Effector memory CD8-positive, alpha-beta T cell (primary cell): ENCODE results near the gene MEAK7.

Experiments
- ATAC-seq: fragments of 150-1000 bp; cut with Tn5 transposase; replicated peaks from 2 replicates; pipeline ENCODE4 v1.10.0; 2021; ENCODE audit warnings: mild to moderate bottlenecking, moderate library complexity
- DNase-seq, 3 experiments: peaks; one replicate each; pipeline ENCODE4 v3.0.0; 2021
- H3K27ac Mint-ChIP-seq, 2 donors: one replicate each; pipeline ENCODE4 v1.8.0; 2022; ENCODE audit warnings: mild to moderate bottlenecking in 2 of 2, mixed read lengths in 2 of 2, moderate library complexity in 2 of 2
- H3K27me3 Mint-ChIP-seq, 2 donors: one replicate each; pipeline ENCODE4 v1.8.0; 2022; ENCODE audit warnings: mixed read lengths in 2 of 2
- H3K36me3 Mint-ChIP-seq: one replicate; pipeline ENCODE4 v1.8.0; 2022; ENCODE audit warnings: mild to moderate bottlenecking, moderate library complexity, mixed read lengths; ENCODE audit not compliant: insufficient read depth
- H3K4me1 Mint-ChIP-seq, 2 donors: one replicate each; pipeline ENCODE4 v1.8.0; 2022; ENCODE audit warnings: low read depth in 2 of 2, mixed read lengths in 2 of 2
- H3K4me3 Mint-ChIP-seq, 2 donors: one replicate each; pipeline ENCODE4 v1.8.0; 2022; ENCODE audit warnings: mild to moderate bottlenecking in 2 of 2, mixed read lengths in 2 of 2, moderate library complexity in 2 of 2
- H3K9me3 Mint-ChIP-seq, 2 donors: one replicate each; pipeline ENCODE4 v1.8.0; 2022; ENCODE audit warnings: mixed read lengths in 2 of 2

Gene MEAK7

DNA sequence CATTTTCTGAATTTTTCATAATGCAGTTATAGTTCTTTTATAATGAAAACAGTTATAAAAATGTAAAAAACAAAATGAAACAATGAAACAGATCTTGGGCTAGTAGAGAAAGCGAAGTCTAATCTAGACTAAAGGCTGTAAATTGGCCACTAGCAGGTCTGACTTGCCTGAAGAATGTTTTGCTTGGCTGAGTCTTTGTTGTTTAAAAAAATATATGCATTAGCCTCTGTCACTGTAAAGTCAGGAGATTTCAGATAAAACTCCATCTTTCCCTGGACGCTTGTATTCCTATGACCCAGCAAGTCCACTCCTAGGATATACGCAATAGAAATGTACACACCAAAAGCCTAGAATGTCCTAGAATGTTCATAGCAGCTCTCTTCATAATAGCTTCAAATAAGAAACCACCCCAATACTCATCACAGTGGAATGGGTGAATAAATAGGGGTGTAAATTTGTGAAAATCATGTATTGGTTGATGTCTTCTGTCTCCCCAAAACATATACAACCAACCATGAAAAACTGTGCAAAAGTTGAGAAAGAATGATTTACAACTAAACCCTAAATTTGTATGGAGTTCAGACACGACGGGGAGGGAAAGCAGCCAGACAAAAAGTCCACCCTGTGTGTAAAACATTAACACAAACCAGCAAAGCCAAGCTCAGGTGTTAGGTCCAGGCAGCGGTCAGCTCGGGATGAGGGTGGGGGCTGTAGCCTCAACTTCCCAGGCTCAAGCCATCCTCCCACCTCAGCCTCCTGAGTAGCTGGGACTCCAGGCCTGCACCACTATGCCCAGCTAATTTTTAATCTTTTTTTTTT is 37.7 kb upstream of the MEAK7 start:
- Mint-ChIP-seq H3K9me3 (no peaks in the 10 kb centered on the region), H3K27ac (no peak overlapping the region), H3K4me3 (no peak overlapping the region), H3K27me3 (peaks cover 4 to 8% of the 10 kb centered on the region in 2 donors), H3K36me3 (no peaks in the 10 kb centered on the region), H3K4me1 (peaks cover 10 to 11% of the 10 kb centered on the region in 2 donors)
- ATAC-seq (no peak), DNase-seq (no peak)

DNA sequence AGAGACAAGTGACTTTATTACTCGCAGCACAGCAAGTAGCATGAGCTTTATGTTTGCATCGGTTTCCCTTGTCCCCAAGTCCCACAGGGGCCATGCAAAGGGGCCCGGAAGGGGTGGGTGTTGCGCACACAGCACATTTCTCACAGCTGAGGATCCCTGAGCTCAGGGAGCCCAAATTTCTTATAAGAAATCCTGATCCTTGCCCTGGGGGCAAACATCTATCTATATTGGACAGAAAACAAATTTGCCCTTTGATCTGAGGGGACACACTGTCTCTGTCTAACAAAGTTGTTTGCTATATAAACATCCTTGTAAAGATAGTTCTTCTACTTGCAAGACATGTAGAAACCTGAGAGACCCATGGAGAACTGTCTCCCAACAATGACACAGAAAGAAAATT is 35.7 kb upstream of the MEAK7 start:
- ATAC-seq (no peak), DNase-seq (no peak)
- Mint-ChIP-seq H3K27me3 (peaks cover 4 to 8% of the 10 kb centered on the region in 2 donors), H3K4me3 (no peak overlapping the region), H3K36me3 (no peaks in the 10 kb centered on the region), H3K27ac (no peak overlapping the region), H3K9me3 (no peaks in the 10 kb centered on the region), H3K4me1 (peaks cover 5 to 6% of the 10 kb centered on the region in 2 donors)

DNA sequence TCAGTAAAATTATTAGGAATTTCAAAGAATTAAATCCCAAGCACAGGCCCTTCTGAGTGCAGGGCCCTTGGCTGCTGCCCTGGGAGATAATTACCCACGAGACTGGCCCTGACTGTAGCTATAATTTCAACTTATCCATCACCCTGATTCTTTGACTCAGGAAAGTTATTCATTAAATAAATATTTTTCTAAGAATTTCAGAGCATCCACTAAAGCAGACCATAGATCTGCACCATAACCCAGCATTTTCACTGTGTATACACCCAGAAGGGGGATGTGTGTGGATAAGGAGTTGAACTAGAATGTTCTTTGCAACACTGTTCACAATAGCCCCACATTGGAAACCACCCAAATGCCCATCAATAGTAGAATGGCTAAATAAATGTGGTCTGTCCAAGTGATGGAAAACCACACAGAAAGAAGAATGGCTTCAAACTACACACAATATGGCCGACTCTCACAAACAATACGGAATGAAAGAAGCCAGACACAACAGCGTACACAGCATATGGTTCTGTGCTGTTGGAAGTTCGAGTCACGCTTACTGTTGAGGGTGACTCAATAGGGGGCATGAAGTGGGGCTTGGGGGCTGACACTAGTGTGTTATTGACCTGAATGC is 33.9 kb upstream of the MEAK7 start:
- H3K4me3 Mint-ChIP-seq = no peak overlapping the region
- no peaks in the 10 kb centered on the region for H3K36me3 Mint-ChIP-seq
- H3K4me1 Mint-ChIP-seq = no peaks in the 10 kb centered on the region
- no peak for ATAC-seq
- no peaks in the 10 kb centered on the region for H3K9me3 Mint-ChIP-seq
- H3K27ac Mint-ChIP-seq = no peak overlapping the region
- DNase-seq = no peak
- H3K27me3 Mint-ChIP-seq = no peaks in the 10 kb centered on the region

DNA sequence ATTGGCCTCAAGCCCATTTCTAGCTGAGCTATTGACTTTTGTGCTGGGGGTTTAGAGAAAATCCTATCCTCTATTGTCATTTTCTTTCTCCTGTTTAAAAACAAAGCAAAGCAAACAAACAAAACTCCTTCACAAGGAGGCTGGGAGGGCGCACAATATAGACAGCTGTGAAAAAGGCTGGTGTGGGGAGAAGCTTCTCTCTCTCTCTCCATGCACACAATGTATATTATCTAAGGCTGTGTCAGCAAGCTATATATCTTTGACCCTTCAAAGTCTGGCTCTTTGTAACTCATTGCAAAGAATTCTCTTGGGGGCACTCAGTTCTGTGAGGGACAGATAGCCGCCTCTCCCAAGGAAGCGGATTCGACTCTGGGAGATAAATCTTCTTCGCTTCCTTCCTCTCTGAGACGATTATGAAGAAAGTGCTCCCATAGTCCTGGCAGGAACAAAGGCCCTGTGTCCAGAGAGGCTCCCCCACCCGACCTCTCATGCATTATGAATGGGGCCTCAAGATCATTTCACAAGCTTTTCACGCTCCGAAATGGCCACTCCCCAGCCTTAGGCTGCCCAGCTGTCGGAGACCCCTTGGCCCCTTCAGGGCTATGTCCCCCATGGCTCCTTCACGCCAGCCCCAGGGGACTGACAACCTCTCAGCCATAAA is 33.2 kb upstream of the MEAK7 start:
- DNase-seq (no peak), ATAC-seq (no peak)
- no peaks in the 10 kb centered on the region for H3K27me3 Mint-ChIP-seq
- no peak overlapping the region for H3K27ac Mint-ChIP-seq
- H3K9me3 Mint-ChIP-seq = no peaks in the 10 kb centered on the region
- peaks cover 0 to under 1% of the 10 kb centered on the region in 2 donors for H3K4me1 Mint-ChIP-seq
- H3K36me3 Mint-ChIP-seq = no peaks in the 10 kb centered on the region
- no peak overlapping the region for H3K4me3 Mint-ChIP-seq

DNA sequence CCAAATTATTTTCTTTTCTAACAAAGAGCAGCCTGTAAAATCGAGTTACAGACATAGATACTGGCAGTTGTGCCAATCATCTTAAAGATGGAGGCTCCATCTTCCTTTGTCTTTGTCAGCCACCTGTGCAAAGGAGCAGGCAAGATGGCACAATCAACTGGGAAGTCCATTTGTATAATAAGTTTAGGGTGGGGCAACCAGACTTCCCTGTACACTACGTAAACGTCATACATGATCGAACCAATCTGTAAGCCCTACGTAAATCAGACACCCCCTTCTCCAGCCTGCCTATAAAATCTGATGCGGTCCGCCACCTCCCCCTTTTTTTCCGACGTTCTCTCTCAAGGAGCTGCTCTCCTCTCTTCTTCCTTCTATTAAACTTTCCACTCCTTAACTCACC is 31.4 kb upstream of the MEAK7 start:
- peaks cover 0 to 6% of the 10 kb centered on the region in 2 donors for H3K4me1 Mint-ChIP-seq
- H3K9me3 Mint-ChIP-seq = no peaks in the 10 kb centered on the region
- no peak overlapping the region for H3K4me3 Mint-ChIP-seq
- no peak overlapping the region for H3K27ac Mint-ChIP-seq
- no peaks in the 10 kb centered on the region for H3K36me3 Mint-ChIP-seq
- ATAC-seq = no peak
- H3K27me3 Mint-ChIP-seq = no peaks in the 10 kb centered on the region
- DNase-seq = no peak

DNA sequence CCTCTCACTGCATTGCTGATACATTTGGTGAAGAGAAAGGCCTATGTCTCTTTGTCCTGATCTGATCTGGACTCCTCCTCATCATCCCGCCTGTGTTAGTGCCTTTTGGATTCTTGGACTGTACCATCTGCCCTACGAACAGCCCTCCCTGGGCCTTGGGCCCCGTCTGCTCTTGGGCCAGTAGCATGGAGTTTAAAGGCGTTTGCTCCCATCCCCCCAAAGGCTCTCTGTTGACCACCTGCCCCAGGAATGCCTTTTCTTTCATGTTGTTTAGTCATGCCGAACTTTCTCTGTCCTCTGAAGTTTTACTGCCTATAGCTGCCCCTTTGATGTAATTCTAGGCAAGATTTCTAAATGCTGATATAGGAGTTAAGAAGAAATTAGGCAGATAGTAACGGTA is 30.9 kb upstream of the MEAK7 start:
- H3K4me1 Mint-ChIP-seq = peaks cover 0 to 6% of the 10 kb centered on the region in 2 donors
- ATAC-seq (no peak), DNase-seq (no peak)
- no peaks in the 10 kb centered on the region for H3K36me3 Mint-ChIP-seq
- no peaks in the 10 kb centered on the region for H3K9me3 Mint-ChIP-seq
- peak overlapping the region in 1 of 2 donors; percentile 8 for H3K27ac Mint-ChIP-seq
- no peaks in the 10 kb centered on the region for H3K27me3 Mint-ChIP-seq
- H3K4me3 Mint-ChIP-seq = no peak overlapping the region

DNA sequence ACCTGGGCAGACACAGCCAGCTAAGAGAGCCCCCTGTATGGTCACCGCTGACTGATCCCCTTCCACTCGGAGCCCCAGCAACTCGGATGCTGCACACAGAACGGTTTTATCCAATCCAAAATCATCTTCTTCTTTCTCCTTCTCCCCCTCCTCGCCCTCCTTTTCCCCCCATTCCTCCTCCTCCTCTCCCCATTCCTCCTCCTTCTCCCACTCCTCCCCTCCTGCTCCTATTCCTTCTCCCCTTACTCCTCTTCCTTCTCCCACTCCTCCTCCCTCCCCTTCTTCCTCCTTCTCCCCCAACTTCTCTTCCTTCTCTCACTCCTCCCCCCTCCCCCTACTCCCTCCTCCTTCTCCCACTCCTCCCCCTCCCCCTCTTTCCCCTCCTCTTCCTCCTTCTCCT is 30.4 kb upstream of the MEAK7 start:
- H3K27me3 Mint-ChIP-seq = no peaks in the 10 kb centered on the region
- ATAC-seq (no peak), DNase-seq (no peak)
- no peak overlapping the region for H3K4me3 Mint-ChIP-seq
- peaks cover 0 to 6% of the 10 kb centered on the region in 2 donors for H3K4me1 Mint-ChIP-seq
- H3K36me3 Mint-ChIP-seq = no peaks in the 10 kb centered on the region
- H3K9me3 Mint-ChIP-seq = no peaks in the 10 kb centered on the region
- no peak overlapping the region for H3K27ac Mint-ChIP-seq

DNA sequence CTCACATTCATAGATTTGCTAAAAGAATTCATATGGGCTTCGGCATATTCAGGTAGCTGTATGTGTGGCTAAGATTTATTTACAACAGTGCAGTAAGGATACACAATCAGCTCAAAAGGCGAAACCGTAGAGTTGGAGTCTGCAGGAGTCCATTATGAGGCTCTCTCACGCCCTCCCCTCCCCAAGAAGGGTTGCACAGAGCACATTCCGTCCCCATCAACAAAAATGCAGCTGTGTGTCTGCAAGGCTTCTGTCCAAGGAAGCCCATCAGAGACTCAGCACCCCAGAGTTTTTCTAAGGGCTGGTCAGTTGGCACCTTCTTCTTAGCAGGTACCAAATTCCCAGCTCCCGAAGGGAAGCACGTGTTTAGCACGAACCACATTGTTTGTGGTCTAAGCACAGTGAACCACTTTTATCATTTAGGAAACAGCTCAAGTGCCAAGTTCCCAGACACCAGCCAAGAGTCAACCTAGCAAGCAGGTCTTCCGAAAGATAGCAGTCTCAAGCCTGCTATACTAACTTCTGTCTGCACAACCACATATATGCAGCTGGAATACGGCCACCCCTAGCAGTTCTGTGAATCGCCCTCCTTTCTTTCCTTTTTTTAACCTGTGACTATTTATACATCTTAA is 28.5 kb upstream of the MEAK7 start:
- H3K4me1 Mint-ChIP-seq = peaks cover 0 to 7% of the 10 kb centered on the region in 2 donors
- H3K36me3 Mint-ChIP-seq = no peaks in the 10 kb centered on the region
- DNase-seq (no peak), ATAC-seq (no peak)
- no peaks in the 10 kb centered on the region for H3K27me3 Mint-ChIP-seq
- H3K4me3 Mint-ChIP-seq = peak overlapping the region in 1 of 2 donors; percentile 23
- H3K27ac Mint-ChIP-seq = peak overlapping the region in 1 of 2 donors; percentile 67
- H3K9me3 Mint-ChIP-seq = peaks cover 0 to 4% of the 10 kb centered on the region in 2 donors

DNA sequence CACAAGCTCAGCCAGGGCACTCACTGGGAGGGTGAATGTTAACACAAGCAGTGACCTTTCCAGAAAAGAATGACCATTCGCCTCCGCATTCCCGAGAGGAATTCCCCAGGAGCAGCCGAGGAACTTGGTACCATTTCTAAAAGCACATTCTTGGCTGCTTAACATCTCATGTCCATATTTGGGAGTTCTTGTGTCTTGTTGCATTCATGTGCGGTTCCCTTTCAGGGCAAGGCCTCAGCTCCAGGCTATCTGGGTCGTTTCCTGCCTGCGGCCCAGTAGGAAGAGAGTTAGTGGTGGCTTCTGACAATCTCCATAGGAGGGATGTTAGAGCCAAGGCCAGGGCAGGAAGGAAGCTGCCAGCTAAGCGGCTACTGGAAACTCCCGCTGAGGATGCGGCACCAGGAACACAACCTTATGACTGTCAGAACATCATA is 27.8 kb upstream of the MEAK7 start:
- H3K27ac Mint-ChIP-seq = peak overlapping the region in 1 of 2 donors; percentile 67
- DNase-seq (no peak), ATAC-seq (peak; percentile 96)
- peaks cover 0 to 9% of the 10 kb centered on the region in 2 donors for H3K4me1 Mint-ChIP-seq
- peak overlapping the region in 1 of 2 donors; percentile 23 for H3K4me3 Mint-ChIP-seq
- no peaks in the 10 kb centered on the region for H3K27me3 Mint-ChIP-seq
- H3K36me3 Mint-ChIP-seq = no peaks in the 10 kb centered on the region
- H3K9me3 Mint-ChIP-seq = peaks cover 0 to 4% of the 10 kb centered on the region in 2 donors

DNA sequence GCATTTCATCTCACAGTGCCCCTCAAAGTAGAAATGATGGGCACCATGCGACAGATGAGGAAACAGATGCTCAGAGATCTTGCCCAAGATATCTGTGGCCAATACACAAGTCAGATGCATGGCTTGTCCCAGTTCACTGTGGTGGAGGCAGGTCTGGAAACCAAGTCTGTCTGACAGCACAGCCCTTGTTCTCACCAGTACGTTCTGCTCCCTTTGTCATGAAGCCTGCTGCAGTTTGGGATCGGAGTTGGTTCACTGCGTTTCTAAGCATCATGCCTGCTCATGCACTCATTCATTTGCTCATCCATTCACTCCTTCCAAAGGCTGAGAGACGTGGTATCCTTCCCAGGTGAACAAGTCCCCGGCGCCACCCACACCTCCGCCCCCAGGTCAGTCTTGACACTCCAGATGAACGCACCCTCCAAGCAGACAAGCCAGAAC is 27.2 kb upstream of the MEAK7 start:
- no peaks in the 10 kb centered on the region for H3K27me3 Mint-ChIP-seq
- H3K9me3 Mint-ChIP-seq = peaks cover 0 to 4% of the 10 kb centered on the region in 2 donors
- no peak for DNase-seq
- no peaks in the 10 kb centered on the region for H3K36me3 Mint-ChIP-seq
- no peak for ATAC-seq
- H3K4me1 Mint-ChIP-seq = peaks cover 0 to 9% of the 10 kb centered on the region in 2 donors
- no peak overlapping the region for H3K4me3 Mint-ChIP-seq
- no peak overlapping the region for H3K27ac Mint-ChIP-seq

DNA sequence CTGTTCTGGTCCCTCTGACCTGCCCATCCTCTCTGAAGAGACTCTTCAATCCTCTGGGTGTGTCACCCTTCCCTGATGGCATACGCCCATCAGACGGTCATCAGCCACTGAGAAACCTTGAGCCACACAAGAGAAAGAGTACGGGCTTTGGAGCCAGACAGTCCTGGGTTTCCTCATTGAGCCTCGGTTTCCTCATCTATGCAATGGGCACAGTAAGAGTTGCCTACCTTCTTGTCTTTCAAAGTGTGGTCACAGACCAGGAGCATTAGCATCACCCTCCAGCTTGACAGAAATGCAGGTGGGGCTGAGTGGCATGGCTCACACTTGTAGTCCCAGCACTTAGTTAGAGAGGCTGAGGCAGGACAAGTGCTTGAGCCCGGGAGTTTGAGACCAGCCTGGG is 26.1 kb upstream of the MEAK7 start:
- Mint-ChIP-seq H3K27me3 (no peaks in the 10 kb centered on the region), H3K27ac (no peak overlapping the region), H3K9me3 (peaks cover 0 to 4% of the 10 kb centered on the region in 2 donors), H3K4me1 (peaks cover 0 to 9% of the 10 kb centered on the region in 2 donors), H3K4me3 (no peak overlapping the region), H3K36me3 (peaks cover 2% of the 10 kb centered on the region)
- no peak for DNase-seq
- ATAC-seq = no peak

DNA sequence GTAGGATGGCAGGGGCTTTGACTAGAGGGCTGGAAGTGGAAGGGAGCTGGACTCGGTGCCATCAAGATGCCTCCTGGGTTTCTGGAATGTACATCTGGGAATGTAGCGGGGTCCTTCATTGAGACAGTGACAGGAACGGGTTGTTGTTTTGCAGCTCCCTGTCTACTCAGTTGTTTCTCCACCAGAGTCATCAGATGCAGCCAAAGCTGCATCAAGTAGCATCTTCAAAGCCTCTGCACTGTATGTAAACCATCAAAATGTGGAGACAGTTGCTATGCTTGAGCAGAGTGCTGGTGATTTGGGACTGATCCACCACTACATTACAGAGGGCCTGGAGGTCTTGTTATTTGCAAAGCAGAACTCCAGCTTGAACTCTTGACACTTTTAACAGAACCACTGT is 25.1 kb upstream of the MEAK7 start:
- no peak for DNase-seq
- H3K4me1 Mint-ChIP-seq = peaks cover 0 to 11% of the 10 kb centered on the region in 2 donors
- H3K4me3 Mint-ChIP-seq = no peak overlapping the region
- peaks cover 0 to 4% of the 10 kb centered on the region in 2 donors for H3K9me3 Mint-ChIP-seq
- no peak for ATAC-seq
- H3K36me3 Mint-ChIP-seq = peaks cover 2% of the 10 kb centered on the region
- no peak overlapping the region for H3K27ac Mint-ChIP-seq
- H3K27me3 Mint-ChIP-seq = no peaks in the 10 kb centered on the region

DNA sequence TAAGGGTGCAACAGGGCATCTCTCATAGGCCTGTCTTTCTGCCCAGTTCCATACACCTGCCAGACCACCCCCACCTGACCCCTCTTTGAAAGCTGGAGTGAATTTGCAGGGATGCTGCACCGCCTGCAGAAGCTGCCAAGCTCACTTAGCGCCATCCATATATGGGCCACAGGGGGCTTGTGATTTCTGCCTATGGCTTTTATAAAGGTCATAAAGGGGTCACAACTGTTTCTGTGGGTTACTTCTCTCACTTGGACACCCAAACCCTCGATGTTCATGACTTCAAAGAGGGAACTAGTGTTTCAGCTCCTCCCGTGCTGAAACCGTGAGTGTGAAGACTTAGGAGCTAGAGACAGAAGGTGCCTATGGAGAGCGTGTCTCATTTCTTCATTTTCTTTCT is 23.9 kb upstream of the MEAK7 start:
- no peaks in the 10 kb centered on the region for H3K27me3 Mint-ChIP-seq

More for the DNA sequence above, 23.9 kb upstream of the MEAK7 start:
- Mint-ChIP-seq H3K4me1 (peaks cover 0 to 11% of the 10 kb centered on the region in 2 donors), H3K4me3 (no peak overlapping the region), H3K36me3 (peaks cover 2% of the 10 kb centered on the region), H3K27ac (no peak overlapping the region), H3K9me3 (peaks cover 0 to 4% of the 10 kb centered on the region in 2 donors)
- DNase-seq (no peak), ATAC-seq (no peak)
